ENCODE measurements around the gene DPP6.
"Not testable (repeated sequence)": the region's sequence is repeated elsewhere in the genome, so short reads cannot be mapped to it uniquely, and the experiment has no call there.

The DPP6 gene

GRCh38 chr7:154656618-154657017 lies 604.4 kb downstream of the DPP6 start:
- no peak for DNase-seq (ENCODE audit: low read depth)

- no peak for DNase-seq (ENCODE audit: low read depth)
Observed at GRCh38 chr7:154666768-154667167, 614.6 kb downstream of the DPP6 start.

GRCh38 chr7:154672659-154673415 lies 620.6 kb downstream of the DPP6 start:
- DNase-seq (ENCODE audit: low read depth) = no peak

GRCh38 chr7:154674191-154674590 lies 622.0 kb downstream of the DPP6 start:
- no peak for DNase-seq (ENCODE audit: low read depth)

GRCh38 chr7:154675560-154675959 lies 623.4 kb downstream of the DPP6 start:
- DNase-seq (ENCODE audit: low read depth) = no peak

- not testable (repeated sequence) for DNase-seq (ENCODE audit: low read depth)
Observed at GRCh38 chr7:154676033-154676421, 623.8 kb downstream of the DPP6 start.

- DNase-seq (ENCODE audit: low read depth) = no peak
Observed at GRCh38 chr7:154676422-154677073, 624.4 kb downstream of the DPP6 start.

- DNase-seq (ENCODE audit: low read depth) = no peak
Observed at GRCh38 chr7:154677454-154677853, 625.3 kb downstream of the DPP6 start.

- not testable (repeated sequence) for DNase-seq (ENCODE audit: low read depth)
Observed at GRCh38 chr7:154678001-154678550, 625.9 kb downstream of the DPP6 start.

GRCh38 chr7:154679379-154680053 lies 627.3 kb downstream of the DPP6 start:
- no peak for DNase-seq (ENCODE audit: low read depth)

- no peak for DNase-seq (ENCODE audit: low read depth)
Observed at GRCh38 chr7:154680894-154681659, 628.9 kb downstream of the DPP6 start.

- no peak for DNase-seq (ENCODE audit: low read depth)
Observed at GRCh38 chr7:154682003-154682402, 629.8 kb downstream of the DPP6 start.

GRCh38 chr7:154684666-154685563 lies 632.7 kb downstream of the DPP6 start:
- no peak for DNase-seq (ENCODE audit: low read depth)

- DNase-seq (ENCODE audit: low read depth) = no peak
Observed at GRCh38 chr7:154685564-154685901, 633.3 kb downstream of the DPP6 start.

GRCh38 chr7:154686305-154686704 lies 634.1 kb downstream of the DPP6 start:
- DNase-seq (ENCODE audit: low read depth) = no peak

- no peak for DNase-seq (ENCODE audit: low read depth)
Observed at GRCh38 chr7:154688952-154689351, 636.8 kb downstream of the DPP6 start.

GRCh38 chr7:154690411-154690810 lies 638.2 kb downstream of the DPP6 start:
- DNase-seq (ENCODE audit: low read depth) = no peak

- no peak for DNase-seq (ENCODE audit: low read depth)
Observed at GRCh38 chr7:154693661-154694060, 641.5 kb downstream of the DPP6 start.

- no peak for DNase-seq (ENCODE audit: low read depth)
Observed at GRCh38 chr7:154695836-154696235, 643.6 kb downstream of the DPP6 start.

GRCh38 chr7:154696556-154696955 lies 644.4 kb downstream of the DPP6 start:
- no peak for DNase-seq (ENCODE audit: low read depth)

- no peak for DNase-seq (ENCODE audit: low read depth)
Observed at GRCh38 chr7:154698726-154699291, 646.6 kb downstream of the DPP6 start.

Measured in GM04503 (cell line).